Coronary artery (tissue), 2 donors: Measurements from ENCODE around the gene ZEB2.

Experiments
- DNase-seq: peaks from one replicate; pipeline ENCODE4 v3.0.0-alpha.2; 2017; ENCODE audit warnings: low spot score
- H3K27ac ChIP-seq, 2 donors: fragments of 200-600 bp; sonication (generic); one replicate each; pipeline ENCODE4 v1.5.1; 2016 to 2019
- H3K4me3 ChIP-seq: fragments of 200-600 bp; sonication (generic); 2 replicates; pipeline ENCODE4 v1.5.1; 2016; ENCODE audit warnings: mild to moderate bottlenecking, moderate library complexity
- CTCF ChIP-seq: fragments of 200-600 bp; sonication (generic); IDR thresholded peaks from one replicate; pipeline ENCODE4 v1.5.1; 2019; ENCODE audit warnings: antibody characterized with exemption

The ZEB2 gene

DNA sequence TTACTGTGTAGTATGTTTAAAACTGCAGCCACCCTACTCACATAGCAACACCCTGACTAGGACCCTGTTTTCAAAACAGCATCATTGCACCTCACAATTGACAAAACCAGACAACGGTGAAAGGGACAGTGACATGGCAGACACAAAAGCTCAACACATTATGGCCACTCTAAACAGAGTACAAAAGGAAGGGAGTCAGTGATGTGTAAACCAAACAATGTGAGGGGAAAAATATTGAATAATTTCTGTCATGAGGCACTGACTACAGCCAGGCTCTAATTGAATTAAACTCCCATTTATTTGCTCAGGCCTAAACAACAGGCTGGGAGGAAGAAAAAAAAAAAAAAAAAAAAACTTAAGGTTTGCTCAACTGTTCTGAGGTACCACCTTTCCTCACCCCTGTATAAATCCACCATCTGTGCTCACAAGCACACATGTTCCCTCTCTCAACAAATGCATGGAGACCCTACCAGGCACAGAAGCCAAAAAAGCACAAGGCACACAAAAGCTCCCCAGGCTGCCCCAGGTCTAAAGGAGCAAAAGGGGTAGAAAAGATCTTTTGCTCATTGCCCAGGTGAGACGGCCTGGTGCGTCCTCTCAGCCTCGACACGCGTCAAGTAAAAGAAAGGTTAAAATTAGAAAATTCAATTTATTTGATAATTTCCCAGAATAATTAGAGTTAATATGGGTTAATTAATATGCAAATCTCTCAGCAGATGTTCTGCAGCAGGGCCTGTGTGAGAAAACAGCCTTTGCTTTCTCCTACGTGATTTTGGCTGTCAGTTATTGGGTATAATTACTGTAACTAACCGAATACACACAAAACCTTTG lies 80.9 kb downstream of the ZEB2 start:
- no peak for DNase-seq
- Histone ChIP-seq H3K4me3 (no peak overlapping the region), H3K27ac (peak overlapping the region in 1 of 2 donors; percentile 40)
- TF ChIP-seq CTCF, result no peak

- H3K4me3 ChIP-seq, result no peak overlapping the region
- no peak for TF ChIP-seq CTCF
- no peak for DNase-seq
- H3K27ac ChIP-seq, result peak overlapping the region in 1 of 2 donors; percentile 40
Observed at GRCh38 chr2:144437636-144438035, 82.3 kb downstream of the ZEB2 start.

GRCh38 chr2:144434425-144435222 lies 85.3 kb downstream of the ZEB2 start:
- no peak for DNase-seq
- H3K27ac ChIP-seq, result peak overlapping the region in 1 of 2 donors; percentile 30
- no peak for TF ChIP-seq CTCF
- no peak overlapping the region for H3K4me3 ChIP-seq

GRCh38 chr2:144432921-144433320 lies 87.0 kb downstream of the ZEB2 start:
- TF ChIP-seq CTCF, result no peak
- peak overlapping the region; percentile 53 to 81 for H3K27ac ChIP-seq
- no peak for DNase-seq
- no peak overlapping the region for H3K4me3 ChIP-seq

- no peak overlapping the region for H3K4me3 ChIP-seq
Observed at GRCh38 chr2:144431998-144432397, 87.9 kb downstream of the ZEB2 start.

DNA sequence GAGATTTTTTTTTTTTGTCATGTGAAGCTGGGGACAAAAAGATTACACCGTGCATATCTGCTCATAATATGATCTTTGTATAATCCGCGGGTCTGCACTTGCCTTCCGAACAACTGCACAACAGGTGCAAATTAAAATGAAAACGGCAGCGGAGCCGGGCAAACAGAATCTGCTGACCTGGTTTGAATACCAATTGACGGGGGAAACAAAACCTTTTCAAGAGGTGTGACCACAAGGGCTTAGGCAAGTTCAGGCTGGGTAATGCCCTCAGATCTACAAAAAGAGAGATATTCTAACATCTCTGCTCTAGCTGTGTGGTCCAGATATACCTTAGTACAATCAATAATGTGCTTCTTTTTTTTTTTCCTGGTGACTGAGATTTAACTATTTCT lies 88.5 kb downstream of the ZEB2 start:
- Histone ChIP-seq H3K4me3 (peak overlapping the region; percentile 62), H3K27ac (peak overlapping the region; percentile 78 to 81)
- no peak for DNase-seq
- TF ChIP-seq CTCF, result no peak

More at GRCh38 chr2:144431998-144432397, 87.9 kb downstream of the ZEB2 start:
- H3K27ac ChIP-seq, result peak overlapping the region; percentile 53 to 81
- TF ChIP-seq CTCF, result no peak
- DNase-seq, result no peak
